GM23338 (cell line): ENCODE data around the gene SYNPO2. TPM values are rescaled to one million over a fixed set of nuclear protein-coding genes. Genes with fewer than 3 reads are reported as not detected.

Experiments used
- ATAC-seq: fragments of 200-7000 bp; cut with Tn5 transposase; 3 replicates; pipeline ENCODE4 v1.9.1; 2020
- DNase-seq: peaks from one replicate; pipeline ENCODE4 v3.0.0-alpha.2; 2015; ENCODE audit warnings: low spot score
- H2AFZ ChIP-seq: fragments of 200-600 bp; sonication (generic); 2 replicates; pipeline ENCODE4 v1.8.0; 2016; ENCODE audit warnings: antibody characterized with exemption, mild to moderate bottlenecking, moderate library complexity
- H3F3A ChIP-seq: fragments of 200-600 bp; sonication (generic); replicated peaks from 2 replicates; pipeline ENCODE4 v1.8.0; 2017; ENCODE audit warnings: antibody characterized with exemption, mixed run types, low read depth
- H3K27ac ChIP-seq: fragments of 200-600 bp; sonication (generic); 2 replicates; pipeline ENCODE4 v1.6.1; 2016; ENCODE audit warnings: low read depth
- H3K27me3 ChIP-seq: fragments of 200-600 bp; sonication (generic); 2 replicates; pipeline ENCODE4 v1.8.0; 2016; ENCODE audit warnings: mild to moderate bottlenecking, mixed run types, moderate library complexity; ENCODE audit not compliant: insufficient read depth
- H3K36me3 ChIP-seq: fragments of 200-600 bp; sonication (generic); 2 replicates; pipeline ENCODE4 v1.8.0; 2016; ENCODE audit warnings: mild to moderate bottlenecking; ENCODE audit not compliant: insufficient read depth
- H3K4me1 ChIP-seq: fragments of 200-600 bp; sonication (generic); 2 replicates; pipeline ENCODE4 v1.8.0; 2016; ENCODE audit warnings: mild to moderate bottlenecking, moderate library complexity; ENCODE audit not compliant: insufficient read depth
- H3K4me2 ChIP-seq: fragments of 200-600 bp; sonication (generic); 2 replicates; pipeline ENCODE4 v1.7.1; 2017; ENCODE audit warnings: mixed run types
- H3K4me3 ChIP-seq: fragments of 200-600 bp; sonication (generic); 2 replicates; pipeline ENCODE4 v1.6.1; 2016; ENCODE audit warnings: mixed run types
- H3K79me2 ChIP-seq: fragments of 200-600 bp; sonication (generic); replicated peaks from 2 replicates; pipeline ENCODE4 v1.8.0; 2017; ENCODE audit warnings: mild to moderate bottlenecking; ENCODE audit not compliant: insufficient read depth
- H3K9me2 ChIP-seq: fragments of 200-600 bp; sonication (generic); 2 replicates; pipeline ENCODE4 v1.8.0; 2017; ENCODE audit not compliant: insufficient read depth
- H4K20me1 ChIP-seq: fragments of 200-600 bp; sonication (generic); replicated peaks from 2 replicates; pipeline ENCODE4 v1.8.0; 2017; ENCODE audit warnings: mild to moderate bottlenecking; ENCODE audit not compliant: insufficient read depth
- H3K27ac Mint-ChIP-seq: 2 replicates; pipeline ENCODE4 v1.8.0; 2020; ENCODE audit warnings: inconsistent platforms, mild to moderate bottlenecking, moderate library complexity, mixed read lengths
- H3K27me3 Mint-ChIP-seq: 3 replicates; pipeline ENCODE4 v1.8.0; 2022; ENCODE audit warnings: low read depth, mild to moderate bottlenecking, moderate library complexity, mixed read lengths, inconsistent platforms; ENCODE audit not compliant: insufficient read depth, poor library complexity
- H3K36me3 Mint-ChIP-seq: 3 replicates; pipeline ENCODE4 v1.8.0; 2021; ENCODE audit warnings: low read depth, mild to moderate bottlenecking, inconsistent platforms, moderate library complexity, mixed read lengths
- H3K4me1 Mint-ChIP-seq: 3 replicates; pipeline ENCODE4 v1.8.0; 2020; ENCODE audit warnings: mild to moderate bottlenecking, inconsistent platforms, mixed read lengths
- H3K4me3 Mint-ChIP-seq: 3 replicates; pipeline ENCODE4 v1.8.0; 2021; ENCODE audit warnings: moderate library complexity, mild to moderate bottlenecking, inconsistent platforms, mixed read lengths
- H3K9me3 Mint-ChIP-seq: 3 replicates; pipeline ENCODE4 v1.8.0; 2020; ENCODE audit warnings: moderate library complexity, mild to moderate bottlenecking, inconsistent platforms, mixed read lengths
- EZH2 ChIP-seq: fragments of 200-600 bp; sonication (generic); IDR thresholded peaks from one replicate; pipeline ENCODE4 v1.8.0; 2017; ENCODE audit warnings: antibody characterized with exemption, mild to moderate bottlenecking, low read depth; ENCODE audit not compliant: unreplicated experiment
- EZH2phosphoT487 ChIP-seq: fragments of 200-600 bp; sonication (generic); IDR thresholded peaks from one replicate; pipeline ENCODE4 v1.8.1; 2018; ENCODE audit warnings: antibody characterized with exemption; ENCODE audit not compliant: unreplicated experiment
- NANOG ChIP-seq: IDR thresholded peaks from 2 replicates; pipeline ENCODE4 v1.6.1; 2016; ENCODE audit warnings: antibody characterized with exemption, borderline replicate concordance
- POLR2AphosphoS5 ChIP-seq: IDR thresholded peaks from 2 replicates; pipeline ENCODE4 v1.6.1; 2016; ENCODE audit warnings: antibody characterized with exemption, low read depth
- STAT1 ChIP-seq: IDR thresholded peaks from one replicate; pipeline ENCODE4 v1.6.1; 2016; ENCODE audit warnings: antibody characterized with exemption; ENCODE audit not compliant: unreplicated experiment
- ZNF114 ChIP-seq: fragments of 250-450 bp; sonication (Bioruptor Pico); IDR thresholded peaks from 2 replicates; pipeline ENCODE4 v1.5.0; 2020; ENCODE audit warnings: mild to moderate bottlenecking, moderate library complexity
- ZNF331 ChIP-seq: fragments of 250-450 bp; sonication (Bioruptor Pico); IDR thresholded peaks from 2 replicates; pipeline ENCODE4 v1.5.0; 2020; ENCODE audit warnings: low read depth, mild to moderate bottlenecking, moderate library complexity
- polyA plus RNA-seq: library from polyadenylated mRNA; unstranded; fragments of >200 nt; fragmentation: Nextera tagmentation; extraction: Ambion mirVana; gene quantifications from 2 replicates; pipeline ENCODE4 v1.2.1, GENCODE V29; 2016
- total RNA-seq: library from RNA; depleted of rRNA; stranded (reverse); fragments of >200 nt; shearing (Covaris generic); gene quantifications from 2 replicates; pipeline ENCODE4 v1.2.3, GENCODE V29; 2014
- TF ChIP-seq, protein P1 (sequence below): fragments of 250-450 bp; sonication (Bioruptor Pico); IDR thresholded peaks from 2 replicates; pipeline ENCODE4 v1.5.0; 2020; ENCODE audit warnings: mild to moderate bottlenecking, moderate library complexity
- TF ChIP-seq, protein P2 (sequence below): IDR thresholded peaks from 2 replicates; pipeline ENCODE4 v1.6.1; 2016; ENCODE audit warnings: antibody characterized with exemption
- TF ChIP-seq, protein P3 (sequence below): IDR thresholded peaks from one replicate; pipeline ENCODE4 v1.6.1; 2018; ENCODE audit warnings: antibody characterized with exemption; ENCODE audit not compliant: unreplicated experiment

The SYNPO2 gene
- total and polyA plus RNA-seq, 2 experiments from 2014 or later, result 2.1 to 3.4 TPM

DNA sequence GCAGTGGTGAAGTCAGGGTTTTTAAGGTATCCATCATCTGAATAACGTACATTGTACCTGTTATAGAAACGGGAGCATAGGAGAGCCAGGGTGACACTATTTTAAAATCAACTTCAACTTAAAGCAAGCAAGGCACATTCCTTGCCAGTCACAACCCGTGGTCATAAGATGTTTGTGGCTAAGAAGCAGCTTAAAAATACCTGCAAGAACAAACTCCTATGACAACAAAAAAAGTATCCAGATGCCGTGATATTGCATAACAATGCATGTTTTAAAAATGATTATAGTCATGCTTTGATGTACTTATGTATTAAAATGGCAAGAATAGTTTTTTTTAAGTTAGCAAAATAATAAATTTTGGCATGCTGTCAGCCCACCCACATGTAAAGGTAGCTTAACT, 16.5 kb upstream of the SYNPO2 start (continued):
- TF ChIP-seq, protein P1, sequence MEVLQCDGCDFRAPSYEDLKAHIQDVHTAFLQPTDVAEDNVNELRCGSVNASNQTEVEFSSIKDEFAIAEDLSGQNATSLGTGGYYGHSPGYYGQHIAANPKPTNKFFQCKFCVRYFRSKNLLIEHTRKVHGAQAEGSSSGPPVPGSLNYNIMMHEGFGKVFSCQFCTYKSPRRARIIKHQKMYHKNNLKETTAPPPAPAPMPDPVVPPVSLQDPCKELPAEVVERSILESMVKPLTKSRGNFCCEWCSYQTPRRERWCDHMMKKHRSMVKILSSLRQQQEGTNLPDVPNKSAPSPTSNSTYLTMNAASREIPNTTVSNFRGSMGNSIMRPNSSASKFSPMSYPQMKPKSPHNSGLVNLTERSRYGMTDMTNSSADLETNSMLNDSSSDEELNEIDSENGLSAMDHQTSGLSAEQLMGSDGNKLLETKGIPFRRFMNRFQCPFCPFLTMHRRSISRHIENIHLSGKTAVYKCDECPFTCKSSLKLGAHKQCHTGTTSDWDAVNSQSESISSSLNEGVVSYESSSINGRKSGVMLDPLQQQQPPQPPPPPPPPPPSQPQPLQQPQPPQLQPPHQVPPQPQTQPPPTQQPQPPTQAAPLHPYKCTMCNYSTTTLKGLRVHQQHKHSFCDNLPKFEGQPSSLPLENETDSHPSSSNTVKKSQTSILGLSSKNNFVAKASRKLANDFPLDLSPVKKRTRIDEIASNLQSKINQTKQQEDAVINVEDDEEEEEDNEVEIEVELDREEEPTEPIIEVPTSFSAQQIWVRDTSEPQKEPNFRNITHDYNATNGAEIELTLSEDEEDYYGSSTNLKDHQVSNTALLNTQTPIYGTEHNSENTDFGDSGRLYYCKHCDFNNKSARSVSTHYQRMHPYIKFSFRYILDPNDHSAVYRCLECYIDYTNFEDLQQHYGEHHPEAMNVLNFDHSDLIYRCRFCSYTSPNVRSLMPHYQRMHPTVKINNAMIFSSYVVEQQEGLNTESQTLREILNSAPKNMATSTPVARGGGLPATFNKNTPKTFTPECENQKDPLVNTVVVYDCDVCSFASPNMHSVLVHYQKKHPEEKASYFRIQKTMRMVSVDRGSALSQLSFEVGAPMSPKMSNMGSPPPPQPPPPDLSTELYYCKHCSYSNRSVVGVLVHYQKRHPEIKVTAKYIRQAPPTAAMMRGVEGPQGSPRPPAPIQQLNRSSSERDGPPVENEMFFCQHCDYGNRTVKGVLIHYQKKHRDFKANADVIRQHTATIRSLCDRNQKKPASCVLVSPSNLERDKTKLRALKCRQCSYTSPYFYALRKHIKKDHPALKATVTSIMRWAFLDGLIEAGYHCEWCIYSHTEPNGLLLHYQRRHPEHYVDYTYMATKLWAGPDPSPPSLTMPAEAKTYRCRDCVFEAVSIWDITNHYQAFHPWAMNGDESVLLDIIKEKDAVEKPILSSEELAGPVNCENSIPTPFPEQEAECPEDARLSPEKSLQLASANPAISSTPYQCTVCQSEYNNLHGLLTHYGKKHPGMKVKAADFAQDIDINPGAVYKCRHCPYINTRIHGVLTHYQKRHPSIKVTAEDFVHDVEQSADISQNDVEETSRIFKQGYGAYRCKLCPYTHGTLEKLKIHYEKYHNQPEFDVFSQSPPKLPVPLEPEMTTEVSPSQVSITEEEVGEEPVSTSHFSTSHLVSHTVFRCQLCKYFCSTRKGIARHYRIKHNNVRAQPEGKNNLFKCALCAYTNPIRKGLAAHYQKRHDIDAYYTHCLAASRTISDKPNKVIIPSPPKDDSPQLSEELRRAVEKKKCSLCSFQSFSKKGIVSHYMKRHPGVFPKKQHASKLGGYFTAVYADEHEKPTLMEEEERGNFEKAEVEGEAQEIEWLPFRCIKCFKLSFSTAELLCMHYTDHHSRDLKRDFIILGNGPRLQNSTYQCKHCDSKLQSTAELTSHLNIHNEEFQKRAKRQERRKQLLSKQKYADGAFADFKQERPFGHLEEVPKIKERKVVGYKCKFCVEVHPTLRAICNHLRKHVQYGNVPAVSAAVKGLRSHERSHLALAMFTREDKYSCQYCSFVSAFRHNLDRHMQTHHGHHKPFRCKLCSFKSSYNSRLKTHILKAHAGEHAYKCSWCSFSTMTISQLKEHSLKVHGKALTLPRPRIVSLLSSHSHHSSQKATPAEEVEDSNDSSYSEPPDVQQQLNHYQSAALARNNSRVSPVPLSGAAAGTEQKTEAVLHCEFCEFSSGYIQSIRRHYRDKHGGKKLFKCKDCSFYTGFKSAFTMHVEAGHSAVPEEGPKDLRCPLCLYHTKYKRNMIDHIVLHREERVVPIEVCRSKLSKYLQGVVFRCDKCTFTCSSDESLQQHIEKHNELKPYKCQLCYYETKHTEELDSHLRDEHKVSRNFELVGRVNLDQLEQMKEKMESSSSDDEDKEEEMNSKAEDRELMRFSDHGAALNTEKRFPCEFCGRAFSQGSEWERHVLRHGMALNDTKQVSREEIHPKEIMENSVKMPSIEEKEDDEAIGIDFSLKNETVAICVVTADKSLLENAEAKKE (CRISPR knock-in tag), result no peak
- TF ChIP-seq STAT1 (no peak), NANOG (no peak), POLR2AphosphoS5 (no peak)
- TF ChIP-seq, protein P2, sequence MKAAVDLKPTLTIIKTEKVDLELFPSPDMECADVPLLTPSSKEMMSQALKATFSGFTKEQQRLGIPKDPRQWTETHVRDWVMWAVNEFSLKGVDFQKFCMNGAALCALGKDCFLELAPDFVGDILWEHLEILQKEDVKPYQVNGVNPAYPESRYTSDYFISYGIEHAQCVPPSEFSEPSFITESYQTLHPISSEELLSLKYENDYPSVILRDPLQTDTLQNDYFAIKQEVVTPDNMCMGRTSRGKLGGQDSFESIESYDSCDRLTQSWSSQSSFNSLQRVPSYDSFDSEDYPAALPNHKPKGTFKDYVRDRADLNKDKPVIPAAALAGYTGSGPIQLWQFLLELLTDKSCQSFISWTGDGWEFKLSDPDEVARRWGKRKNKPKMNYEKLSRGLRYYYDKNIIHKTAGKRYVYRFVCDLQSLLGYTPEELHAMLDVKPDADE, result no peak

DNA sequence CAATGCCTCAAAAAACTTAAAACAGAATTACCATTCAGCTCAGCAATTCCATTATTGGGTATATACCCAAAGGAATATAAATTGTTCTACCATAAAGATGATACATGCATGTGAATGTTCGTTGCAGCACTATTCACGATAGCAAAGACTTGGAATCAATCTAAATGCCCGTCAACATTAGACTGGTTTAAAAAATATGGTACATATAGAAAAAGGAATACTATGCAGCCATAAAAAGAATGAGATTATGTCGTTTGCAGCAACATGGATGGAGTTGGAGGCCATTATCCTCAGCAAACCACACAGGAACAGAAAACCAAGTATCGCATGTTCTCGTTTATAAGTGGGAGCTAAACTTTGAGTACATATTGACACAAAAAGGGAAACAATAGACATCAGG, 10.9 kb upstream of the SYNPO2 start:
- Mint-ChIP-seq H3K36me3 (peaks cover 21% of the 10 kb centered on the region), H3K27ac (no peak overlapping the region), H3K27me3 (no peaks in the 10 kb centered on the region), H3K9me3 (peaks cover 16% of the 10 kb centered on the region; the same call in 2 of the 3 replicates), H3K4me1 (peaks cover 17% of the 10 kb centered on the region), H3K4me3 (no peak overlapping the region)
- DNase-seq, result no peak
- Histone ChIP-seq H3K4me3 (no peak overlapping the region), H3F3A (no peaks in the 10 kb centered on the region), H3K4me1 (peaks cover 18% of the 10 kb centered on the region), H3K27ac (no peak overlapping the region), H3K36me3 (peaks cover 7% of the 10 kb centered on the region; the same call in 1 of the 2 replicates), H3K9me2 (no peaks in the 10 kb centered on the region), H3K4me2 (no peak overlapping the region), H3K27me3 (no peaks in the 10 kb centered on the region), H3K79me2 (no peaks in the 10 kb centered on the region), H2AFZ (no peak overlapping the region), H4K20me1 (no peaks in the 10 kb centered on the region)
- ATAC-seq, result no peak
- no peak for TF ChIP-seq STAT1
- TF ChIP-seq ZNF114 (CRISPR knock-in tag), result no peak
- no peak for TF ChIP-seq ZNF331 (CRISPR knock-in tag)
- no peak for TF ChIP-seq POLR2AphosphoS5
- TF ChIP-seq, protein P3, sequence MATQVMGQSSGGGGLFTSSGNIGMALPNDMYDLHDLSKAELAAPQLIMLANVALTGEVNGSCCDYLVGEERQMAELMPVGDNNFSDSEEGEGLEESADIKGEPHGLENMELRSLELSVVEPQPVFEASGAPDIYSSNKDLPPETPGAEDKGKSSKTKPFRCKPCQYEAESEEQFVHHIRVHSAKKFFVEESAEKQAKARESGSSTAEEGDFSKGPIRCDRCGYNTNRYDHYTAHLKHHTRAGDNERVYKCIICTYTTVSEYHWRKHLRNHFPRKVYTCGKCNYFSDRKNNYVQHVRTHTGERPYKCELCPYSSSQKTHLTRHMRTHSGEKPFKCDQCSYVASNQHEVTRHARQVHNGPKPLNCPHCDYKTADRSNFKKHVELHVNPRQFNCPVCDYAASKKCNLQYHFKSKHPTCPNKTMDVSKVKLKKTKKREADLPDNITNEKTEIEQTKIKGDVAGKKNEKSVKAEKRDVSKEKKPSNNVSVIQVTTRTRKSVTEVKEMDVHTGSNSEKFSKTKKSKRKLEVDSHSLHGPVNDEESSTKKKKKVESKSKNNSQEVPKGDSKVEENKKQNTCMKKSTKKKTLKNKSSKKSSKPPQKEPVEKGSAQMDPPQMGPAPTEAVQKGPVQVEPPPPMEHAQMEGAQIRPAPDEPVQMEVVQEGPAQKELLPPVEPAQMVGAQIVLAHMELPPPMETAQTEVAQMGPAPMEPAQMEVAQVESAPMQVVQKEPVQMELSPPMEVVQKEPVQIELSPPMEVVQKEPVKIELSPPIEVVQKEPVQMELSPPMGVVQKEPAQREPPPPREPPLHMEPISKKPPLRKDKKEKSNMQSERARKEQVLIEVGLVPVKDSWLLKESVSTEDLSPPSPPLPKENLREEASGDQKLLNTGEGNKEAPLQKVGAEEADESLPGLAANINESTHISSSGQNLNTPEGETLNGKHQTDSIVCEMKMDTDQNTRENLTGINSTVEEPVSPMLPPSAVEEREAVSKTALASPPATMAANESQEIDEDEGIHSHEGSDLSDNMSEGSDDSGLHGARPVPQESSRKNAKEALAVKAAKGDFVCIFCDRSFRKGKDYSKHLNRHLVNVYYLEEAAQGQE, result no peak
- TF ChIP-seq EZH2phosphoT487, result no peak
- no peak for TF ChIP-seq EZH2
- TF ChIP-seq NANOG, result no peak
